HFFc6 (cell line): ENCODE results near the gene MBOAT1. TPM values are rescaled to one million over a fixed set of nuclear protein-coding genes. Genes with fewer than 3 reads are reported as not detected.
"Not testable (repeated sequence)": the region's sequence is repeated elsewhere in the genome, so short reads cannot be mapped to it uniquely, and the experiment has no call there.

ENCODE experiments used
- DNase-seq: peaks from one replicate; pipeline ENCODE4 v3.0.0-alpha.2; 2018
- H3K27ac Mint-ChIP-seq: 2 replicates; pipeline ENCODE4 v1.8.0; 2020; ENCODE audit warnings: mild to moderate bottlenecking, mixed read lengths
- H3K27me3 Mint-ChIP-seq: 2 replicates; pipeline ENCODE4 v1.8.0; 2021; ENCODE audit warnings: mild to moderate bottlenecking, moderate library complexity, mixed read lengths; ENCODE audit not compliant: insufficient read depth
- H3K36me3 Mint-ChIP-seq: 2 replicates; pipeline ENCODE4 v1.8.0; 2021; ENCODE audit warnings: low read depth, mixed read lengths
- H3K4me1 Mint-ChIP-seq: 2 replicates; pipeline ENCODE4 v1.8.0; 2020; ENCODE audit warnings: low read depth, mixed read lengths
- H3K4me3 Mint-ChIP-seq: 2 replicates; pipeline ENCODE4 v1.8.0; 2020; ENCODE audit warnings: mild to moderate bottlenecking, moderate library complexity, mixed read lengths
- H3K9me3 Mint-ChIP-seq: 2 replicates; pipeline ENCODE4 v1.8.0; 2020; ENCODE audit warnings: mild to moderate bottlenecking, mixed read lengths
- CTCF ChIP-seq: fragments of 200-600 bp; sonication (generic); IDR thresholded peaks from 2 replicates; pipeline ENCODE4 v1.5.0; 2021; ENCODE audit warnings: antibody characterized with exemption, mild to moderate bottlenecking
- total RNA-seq, 6 experiments: library from RNA; stranded (reverse); fragmentation: NEBNext Ultra II Directional; extraction: Animal tissue kit (Norgen Biotek cat#: 25700); gene quantifications; 2 replicates in 1 of 6; 3 replicates in 5 of 6; pipeline ENCODE4 v1.2.3, GENCODE V29; 2021

The MBOAT1 gene
- total RNA-seq, 6 experiments from 2014 or later, result 5.4 to 7.7 (median 6.1) TPM

- no peaks in the 10 kb centered on the region; the same call in 1 of the 2 replicates for H3K9me3 Mint-ChIP-seq
- no peak for TF ChIP-seq CTCF
- DNase-seq, result no peak
- peaks cover 9% of the 10 kb centered on the region; the same call in 1 of the 2 replicates for H3K36me3 Mint-ChIP-seq
- no peak overlapping the region for H3K4me3 Mint-ChIP-seq
- H3K27ac Mint-ChIP-seq, result no peak overlapping the region
- no peaks in the 10 kb centered on the region; the same call in 1 of the 2 replicates for H3K27me3 Mint-ChIP-seq
- peaks cover 56% of the 10 kb centered on the region for H3K4me1 Mint-ChIP-seq
These were observed 29.2 kb downstream of the MBOAT1 start for GRCh38 chr6:20182926-20183521.

DNA sequence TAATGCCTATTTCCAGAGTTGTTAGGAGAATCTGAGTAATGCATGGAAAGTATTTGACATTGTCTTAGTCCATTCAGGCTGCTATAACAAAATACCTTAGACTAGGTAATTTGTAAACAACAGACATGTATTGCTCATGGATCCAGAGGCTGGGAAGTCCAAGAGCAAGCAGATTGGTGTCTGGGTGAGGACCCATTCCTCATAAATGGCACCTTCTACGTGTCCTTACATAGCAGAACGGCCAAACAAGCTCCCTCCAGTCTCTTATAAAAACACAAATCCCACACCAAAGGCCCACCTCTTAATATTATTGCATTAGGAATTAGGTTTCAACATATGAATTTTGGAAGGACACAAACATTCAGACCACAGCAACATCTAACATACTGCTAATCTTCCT lies 30.2 kb downstream of the MBOAT1 start:
- peaks cover 46% of the 10 kb centered on the region for H3K4me1 Mint-ChIP-seq

DNA sequence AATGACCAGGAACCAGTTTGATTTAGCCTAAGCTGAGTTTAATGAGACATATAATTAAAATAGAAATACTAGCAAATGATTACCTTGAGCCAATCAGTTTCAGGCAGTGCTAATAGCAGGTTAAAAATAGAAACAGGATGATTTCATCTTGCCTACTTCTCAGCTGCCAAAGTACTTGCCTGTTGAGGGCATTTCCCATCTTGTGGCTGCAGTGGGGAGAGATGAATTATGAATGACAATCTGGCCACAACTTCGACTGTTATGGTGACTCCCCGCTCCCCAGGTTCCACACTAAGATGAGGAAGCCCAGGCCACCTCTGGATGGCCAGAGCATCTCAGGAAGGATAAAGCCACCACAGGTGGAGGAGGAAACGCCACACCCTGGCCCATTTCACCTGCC lies 31.3 kb downstream of the MBOAT1 start:
- no peaks in the 10 kb centered on the region; the same call in 1 of the 2 replicates for H3K27me3 Mint-ChIP-seq
- peaks cover 35% of the 10 kb centered on the region for H3K4me1 Mint-ChIP-seq
- DNase-seq, result no peak
- peaks cover 9% of the 10 kb centered on the region; the same call in 1 of the 2 replicates for H3K36me3 Mint-ChIP-seq
- H3K4me3 Mint-ChIP-seq, result no peak overlapping the region
- no peak for TF ChIP-seq CTCF
- no peak overlapping the region for H3K27ac Mint-ChIP-seq
- H3K9me3 Mint-ChIP-seq, result no peaks in the 10 kb centered on the region; the same call in 1 of the 2 replicates

More for the DNA sequence above, 30.2 kb downstream of the MBOAT1 start:
- Mint-ChIP-seq H3K27me3 (no peaks in the 10 kb centered on the region; the same call in 1 of the 2 replicates), H3K9me3 (no peaks in the 10 kb centered on the region; the same call in 1 of the 2 replicates), H3K36me3 (peaks cover 9% of the 10 kb centered on the region; the same call in 1 of the 2 replicates), H3K27ac (no peak overlapping the region), H3K4me3 (no peak overlapping the region)
- DNase-seq, result no peak
- no peak for TF ChIP-seq CTCF

DNA sequence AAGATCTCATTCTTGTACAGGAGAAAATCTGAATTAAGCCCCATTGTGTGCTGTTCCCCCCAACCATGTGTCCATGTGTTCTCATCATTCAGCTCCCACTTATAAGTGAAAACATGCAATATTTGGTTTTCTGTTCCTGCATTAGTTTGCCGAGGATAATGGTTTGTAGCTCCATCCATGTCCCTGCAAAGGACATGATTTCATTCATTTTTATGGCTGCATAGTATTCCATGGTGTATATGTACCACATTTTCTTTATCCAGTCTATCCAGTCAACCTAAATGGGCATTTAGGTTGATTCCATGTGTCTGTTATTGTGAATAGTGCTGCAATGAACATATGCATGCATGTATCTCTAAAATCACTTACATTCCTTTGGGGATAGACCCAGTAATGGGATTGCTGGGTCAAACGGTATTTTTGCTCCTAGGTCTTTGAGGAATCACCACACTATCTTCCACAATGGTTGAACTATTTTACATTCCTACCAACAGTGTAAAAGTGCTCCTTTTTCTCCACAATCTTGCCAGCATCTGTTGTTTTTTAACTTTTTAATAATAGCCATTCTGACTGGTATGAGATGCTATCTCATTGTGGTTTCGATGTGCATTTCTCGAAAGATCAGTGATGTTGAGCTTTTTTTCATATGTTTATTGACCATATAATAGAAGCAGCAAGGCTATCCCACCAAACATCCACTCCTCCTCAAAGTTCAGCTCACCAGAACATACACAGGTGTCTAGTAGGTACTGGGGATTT lies 32.8 kb downstream of the MBOAT1 start:
- H3K36me3 Mint-ChIP-seq, H3K27me3 Mint-ChIP-seq, H3K4me3 Mint-ChIP-seq, H3K9me3 Mint-ChIP-seq, H3K27ac Mint-ChIP-seq, DNase-seq: not testable (repeated sequence)
- H3K4me1 Mint-ChIP-seq, result peaks cover 34% of the 10 kb centered on the region

- H3K4me1 Mint-ChIP-seq, result peaks cover 33% of the 10 kb centered on the region
These were observed 33.9 kb downstream of the MBOAT1 start for GRCh38 chr6:20178327-20178726.

More at GRCh38 chr6:20178327-20178726, 33.9 kb downstream of the MBOAT1 start:
- Mint-ChIP-seq H3K4me3 (no peak overlapping the region), H3K27ac (no peak overlapping the region), H3K9me3 (no peaks in the 10 kb centered on the region; the same call in 1 of the 2 replicates), H3K36me3 (peaks cover 9% of the 10 kb centered on the region; the same call in 1 of the 2 replicates), H3K27me3 (no peaks in the 10 kb centered on the region; the same call in 1 of the 2 replicates)
- no peak for TF ChIP-seq CTCF
- DNase-seq, result no peak
